H9 (cell line): ENCODE results near the gene ARSH. TPM values are rescaled to one million over a fixed set of nuclear protein-coding genes. Genes with fewer than 3 reads are reported as not detected.
A peak's percentile ranks its signal among the peaks of the same experiment; 100 is the strongest.

Experiments used
- DNase-seq: peaks from one replicate; pipeline ENCODE4 v3.0.0-alpha.2; 2017
- H2AFZ ChIP-seq: one replicate; pipeline ENCODE4 v1.6.1; 2013; ENCODE audit warnings: mild to moderate bottlenecking, low read length, control low read depth, moderate library complexity
- H2AK5ac ChIP-seq: 2 replicates; pipeline ENCODE4 v1.6.1; 2013; ENCODE audit warnings: low read length, control low read depth, mixed read lengths; ENCODE audit not compliant: insufficient read length
- H2BK120ac ChIP-seq: one replicate; pipeline ENCODE4 v1.6.1; 2013; ENCODE audit warnings: low read depth, mild to moderate bottlenecking, low read length, control low read depth, inconsistent platforms; ENCODE audit not compliant: poor library complexity, severe bottlenecking
- H2BK12ac ChIP-seq: 2 replicates; pipeline ENCODE4 v1.6.1; 2013; ENCODE audit warnings: low read length, control low read depth, mixed read lengths, low read depth; ENCODE audit not compliant: insufficient read length
- H2BK15ac ChIP-seq: 2 replicates; pipeline ENCODE4 v1.6.1; 2013; ENCODE audit warnings: low read depth, low read length, control low read depth
- H2BK20ac ChIP-seq: one replicate; pipeline ENCODE4 v1.6.1; 2013; ENCODE audit warnings: low read depth, mild to moderate bottlenecking, low read length, control low read depth, inconsistent platforms; ENCODE audit not compliant: poor library complexity, severe bottlenecking
- H2BK5ac ChIP-seq: 2 replicates; pipeline ENCODE4 v1.6.1; 2013; ENCODE audit warnings: low read length, control low read depth, mixed read lengths; ENCODE audit not compliant: insufficient read length
- H3K14ac ChIP-seq: 2 replicates; pipeline ENCODE4 v1.6.1; 2013; ENCODE audit warnings: low read length, control low read depth; ENCODE audit not compliant: insufficient read depth
- H3K18ac ChIP-seq: 2 replicates; pipeline ENCODE4 v1.6.1; 2013; ENCODE audit warnings: low read depth, mild to moderate bottlenecking, mixed read lengths, low read length, control low read depth; ENCODE audit not compliant: insufficient read length
- H3K23ac ChIP-seq: 2 replicates; pipeline ENCODE4 v1.6.1; 2013; ENCODE audit warnings: low read length, control low read depth, mixed read lengths, low read depth; ENCODE audit not compliant: insufficient read length
- H3K23me2 ChIP-seq: 2 replicates; pipeline ENCODE4 v1.6.1; 2013; ENCODE audit warnings: low read depth, mild to moderate bottlenecking, mixed read lengths, low read length, control low read depth; ENCODE audit not compliant: insufficient read length, poor library complexity, severe bottlenecking
- H3K27ac ChIP-seq: 2 replicates; pipeline ENCODE4 v1.5.1; 2013; ENCODE audit warnings: low read length, control low read depth, mixed read lengths, low read depth; ENCODE audit not compliant: insufficient read length
- H3K27me3 ChIP-seq: 2 replicates; pipeline ENCODE4 v1.6.1; 2013; ENCODE audit warnings: low read length, control low read depth, inconsistent platforms; ENCODE audit not compliant: insufficient read depth
- H3K4ac ChIP-seq: 2 replicates; pipeline ENCODE4 v1.6.1; 2013; ENCODE audit warnings: low read depth, mild to moderate bottlenecking, control low read depth, inconsistent platforms, low read length, moderate library complexity
- H3K4me1 ChIP-seq: 2 replicates; pipeline ENCODE4 v1.6.1; 2013; ENCODE audit warnings: low read length, control low read depth, inconsistent platforms; ENCODE audit not compliant: insufficient read depth
- H3K4me2 ChIP-seq: 2 replicates; pipeline ENCODE4 v1.6.1; 2013; ENCODE audit warnings: low read length, control low read depth, mixed read lengths; ENCODE audit not compliant: insufficient read length, insufficient read depth
- H3K56ac ChIP-seq: 2 replicates; pipeline ENCODE4 v1.6.1; 2013; ENCODE audit warnings: low read depth, mild to moderate bottlenecking, mixed read lengths, low read length, control low read depth; ENCODE audit not compliant: insufficient read length
- H3K79me1 ChIP-seq: 2 replicates; pipeline ENCODE4 v1.6.1; 2013; ENCODE audit warnings: low read depth, mild to moderate bottlenecking, moderate library complexity, low read length, control low read depth, inconsistent platforms; ENCODE audit not compliant: insufficient read depth, poor library complexity, severe bottlenecking
- H3K79me2 ChIP-seq: 2 replicates; pipeline ENCODE4 v1.6.1; 2013; ENCODE audit warnings: low read length, control low read depth, inconsistent platforms; ENCODE audit not compliant: insufficient read depth
- H3K9ac ChIP-seq: 2 replicates; pipeline ENCODE4 v1.6.1; 2013; ENCODE audit warnings: low read length, control low read depth, mixed read lengths; ENCODE audit not compliant: insufficient read length; ENCODE audit errors: extremely low read depth
- H3K9me3 ChIP-seq: one replicate; pipeline ENCODE4 v1.6.1; 2013; ENCODE audit warnings: low read depth, low read length, inconsistent platforms; ENCODE audit not compliant: control insufficient read depth
- H3T11ph ChIP-seq: one replicate; pipeline ENCODE4 v1.6.1; 2013; ENCODE audit warnings: mild to moderate bottlenecking, low read length, control low read depth, inconsistent platforms
- H4K20me1 ChIP-seq: one replicate; pipeline ENCODE4 v1.6.1; 2013; ENCODE audit not compliant: control insufficient read depth, insufficient read length, insufficient read depth
- H4K5ac ChIP-seq: 2 replicates; pipeline ENCODE4 v1.6.1; 2013; ENCODE audit warnings: low read depth, mild to moderate bottlenecking, mixed read lengths, low read length, control low read depth; ENCODE audit not compliant: insufficient read length
- H4K8ac ChIP-seq: replicated peaks from 2 replicates; pipeline ENCODE4 v1.6.1; 2013; ENCODE audit warnings: low read length, control low read depth, mixed read lengths, low read depth; ENCODE audit not compliant: insufficient read length
- H4K91ac ChIP-seq: 2 replicates; pipeline ENCODE4 v1.6.1; 2013; ENCODE audit warnings: low read depth, mild to moderate bottlenecking, moderate library complexity, mixed read lengths, low read length, control low read depth; ENCODE audit not compliant: insufficient read length
- H3K27ac Mint-ChIP-seq, 3 experiments: 2 replicates in 2 of 3; 3 replicates in 1 of 3; pipeline ENCODE4 v1.8.0; 2020 to 2021; ENCODE audit warnings: mixed read lengths in 3 of 3, mild to moderate bottlenecking in 1 of 3, moderate library complexity in 1 of 3
- H3K27me3 Mint-ChIP-seq: 2 replicates; pipeline ENCODE4 v1.8.0; 2021; ENCODE audit warnings: low read depth, mild to moderate bottlenecking, moderate library complexity, mixed read lengths
- H3K36me3 Mint-ChIP-seq, 3 experiments: 2 replicates in 2 of 3; 3 replicates in 1 of 3; pipeline ENCODE4 v1.8.0; 2020 to 2021; ENCODE audit warnings: low read depth in 3 of 3, mixed read lengths in 3 of 3; ENCODE audit not compliant: insufficient read depth in 1 of 3
- H3K4me1 Mint-ChIP-seq, 2 experiments: 2 replicates each; pipeline ENCODE4 v1.8.0; 2020; ENCODE audit warnings: mixed read lengths in 2 of 2
- H3K4me3 Mint-ChIP-seq, 2 experiments: 2 replicates in 1 of 2; 3 replicates in 1 of 2; pipeline ENCODE4 v1.8.0; 2020 to 2021; ENCODE audit warnings: mild to moderate bottlenecking in 2 of 2, mixed read lengths in 2 of 2, moderate library complexity in 1 of 2
- H3K9me3 Mint-ChIP-seq, 2 experiments: 2 replicates in 1 of 2; 3 replicates in 1 of 2; pipeline ENCODE4 v1.8.0; 2020; ENCODE audit warnings: mild to moderate bottlenecking in 2 of 2, mixed read lengths in 2 of 2, moderate library complexity in 1 of 2
- WGBS: extraction: QIAGEN DNeasy Blood & Tissue Kit; methylation state at CpG from one replicate; pipeline ENCODE4 v1.1.7; 2013; ENCODE audit warnings: missing lambda C conversion rate, low lambda C conversion rate, mixed read lengths; ENCODE audit not compliant: insufficient read length; ENCODE audit errors: extremely low coverage; 5-methylcytosine and 5-hydroxymethylcytosine counted together
- total RNA-seq: library from RNA; stranded (reverse); gene quantifications from 2 replicates; pipeline ENCODE4 v1.2.1, GENCODE V29; 2021
- TF ChIP-seq, protein P1 (sequence below): fragments of 200-600 bp; sonication (generic); conservative IDR thresholded peaks from 3 replicates; pipeline ENCODE4 v1.8.0; 2021; ENCODE audit warnings: antibody characterized with exemption, mild to moderate bottlenecking

Gene ARSH
- total RNA-seq, 1 experiment from 2014 or later, result not detected

DNA sequence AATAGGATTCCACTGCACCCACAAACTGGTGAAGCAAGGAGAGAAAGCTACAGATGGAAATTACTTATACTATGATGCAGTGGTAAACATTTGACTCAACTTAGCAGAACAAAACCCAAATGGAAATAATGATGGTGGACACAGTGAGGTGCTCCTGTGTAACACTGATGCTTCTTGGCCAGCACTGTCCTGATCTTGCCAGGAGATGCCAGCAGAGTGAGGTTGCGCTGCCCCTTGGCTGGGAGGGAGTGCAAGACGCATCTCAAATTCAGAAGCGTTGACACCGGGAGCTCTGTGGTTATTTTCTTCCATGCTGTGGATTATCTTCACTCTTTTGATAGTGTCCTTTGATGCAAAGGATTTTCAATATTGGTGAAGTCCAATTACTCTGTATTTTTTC, 22.0 kb upstream of the ARSH start:
- Histone ChIP-seq H3K14ac (no peak overlapping the region), H3K18ac (no peak overlapping the region), H3K23ac (no peak overlapping the region), H2BK20ac (no peak overlapping the region), H3K79me1 (no peaks in the 10 kb centered on the region), H2BK5ac (no peak overlapping the region), H3K9ac (no peak overlapping the region), H3K9me3 (no peaks in the 10 kb centered on the region), H3K56ac (no peak overlapping the region), H3K4me1 (no peaks in the 10 kb centered on the region), H3K27ac (no peak overlapping the region), H2BK120ac (no peak overlapping the region), H3K4me2 (no peak overlapping the region), H3K4ac (no peak overlapping the region), H2AK5ac (no peak overlapping the region), H4K20me1 (no peaks in the 10 kb centered on the region), H3K23me2 (no peaks in the 10 kb centered on the region), H4K8ac (no peak overlapping the region), H2BK15ac (no peak overlapping the region), H4K91ac (no peak overlapping the region), H2AFZ (no peak overlapping the region), H3K79me2 (no peaks in the 10 kb centered on the region), H3K27me3 (no peaks in the 10 kb centered on the region), H4K5ac (no peak overlapping the region), H2BK12ac (no peak overlapping the region), H3T11ph (no peak overlapping the region)
- H3K4me1 Mint-ChIP-seq, result no peaks in the 10 kb centered on the region
- H3K27me3 Mint-ChIP-seq, result peaks cover 3% of the 10 kb centered on the region; the same call in 1 of the 2 replicates
- H3K27ac Mint-ChIP-seq, result no peak overlapping the region
- no CpG with 5 or more reads among the region's 4 CpGs for WGBS
- TF ChIP-seq, protein P1, sequence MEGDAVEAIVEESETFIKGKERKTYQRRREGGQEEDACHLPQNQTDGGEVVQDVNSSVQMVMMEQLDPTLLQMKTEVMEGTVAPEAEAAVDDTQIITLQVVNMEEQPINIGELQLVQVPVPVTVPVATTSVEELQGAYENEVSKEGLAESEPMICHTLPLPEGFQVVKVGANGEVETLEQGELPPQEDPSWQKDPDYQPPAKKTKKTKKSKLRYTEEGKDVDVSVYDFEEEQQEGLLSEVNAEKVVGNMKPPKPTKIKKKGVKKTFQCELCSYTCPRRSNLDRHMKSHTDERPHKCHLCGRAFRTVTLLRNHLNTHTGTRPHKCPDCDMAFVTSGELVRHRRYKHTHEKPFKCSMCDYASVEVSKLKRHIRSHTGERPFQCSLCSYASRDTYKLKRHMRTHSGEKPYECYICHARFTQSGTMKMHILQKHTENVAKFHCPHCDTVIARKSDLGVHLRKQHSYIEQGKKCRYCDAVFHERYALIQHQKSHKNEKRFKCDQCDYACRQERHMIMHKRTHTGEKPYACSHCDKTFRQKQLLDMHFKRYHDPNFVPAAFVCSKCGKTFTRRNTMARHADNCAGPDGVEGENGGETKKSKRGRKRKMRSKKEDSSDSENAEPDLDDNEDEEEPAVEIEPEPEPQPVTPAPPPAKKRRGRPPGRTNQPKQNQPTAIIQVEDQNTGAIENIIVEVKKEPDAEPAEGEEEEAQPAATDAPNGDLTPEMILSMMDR, result peak; percentile 27; the same call in 1 of the 3 replicates
- DNase-seq, result no peak
- no peak overlapping the region for H3K4me3 Mint-ChIP-seq
- H3K36me3 Mint-ChIP-seq, result peaks cover 16 to 23% (median 20%) of the 10 kb centered on the region in 3 experiments
- H3K9me3 Mint-ChIP-seq, result peaks cover 24 to 26% of the 10 kb centered on the region in 2 experiments
